HEK293 (cell line): ENCODE measurements around the gene CFAP53.

Source experiments
- GFI1B ChIP-seq: fragments of 450-650 bp; formaldehyde crosslinking; IDR thresholded peaks from 2 replicates; pipeline ENCODE4 v1.5.1; 2016; ENCODE audit warnings: missing biosample characterization, missing genetic modification characterization
- HOXC10 ChIP-seq: sonication (generic); formaldehyde crosslinking; IDR thresholded peaks from 2 replicates; pipeline ENCODE4 v1.8.1; 2023; ENCODE audit warnings: mild to moderate bottlenecking, missing genetic modification reagents
- MZF1 ChIP-seq: fragments of 450-650 bp; formaldehyde crosslinking; IDR thresholded peaks from 2 replicates; pipeline ENCODE4 v1.5.1; 2017; ENCODE audit warnings: missing biosample characterization, missing genetic modification characterization, borderline replicate concordance
- RBAK ChIP-seq: fragments of 450-650 bp; formaldehyde crosslinking; IDR thresholded peaks from 2 replicates; pipeline ENCODE4 v1.5.1; 2016; ENCODE audit warnings: missing biosample characterization, missing genetic modification characterization
- YY1 ChIP-seq: fragments of 450-650 bp; formaldehyde crosslinking; IDR thresholded peaks from 2 replicates; pipeline ENCODE4 v1.5.1; 2018; ENCODE audit warnings: missing biosample characterization, missing genetic modification characterization
- ZBTB1 ChIP-seq: fragments of 450-650 bp; formaldehyde crosslinking; IDR thresholded peaks from 2 replicates; pipeline ENCODE4 v1.5.1; 2016; ENCODE audit warnings: missing biosample characterization, missing genetic modification characterization
- ZBTB17 ChIP-seq: fragments of 450-650 bp; formaldehyde crosslinking; IDR thresholded peaks from 2 replicates; pipeline ENCODE4 v1.5.1; 2016; ENCODE audit warnings: missing biosample characterization, missing genetic modification characterization
- ZBTB6 ChIP-seq: fragments of 450-650 bp; formaldehyde crosslinking; IDR thresholded peaks from 2 replicates; pipeline ENCODE4 v1.5.1; 2017; ENCODE audit warnings: missing biosample characterization, missing genetic modification characterization
- ZBTB8A ChIP-seq: fragments of 450-650 bp; formaldehyde crosslinking; IDR thresholded peaks from 2 replicates; pipeline ENCODE4 v1.5.1; 2016; ENCODE audit warnings: missing biosample characterization, missing genetic modification characterization
- ZFP3 ChIP-seq: fragments of 450-650 bp; formaldehyde crosslinking; IDR thresholded peaks from 2 replicates; pipeline ENCODE4 v1.5.1; 2016; ENCODE audit warnings: low read depth, missing biosample characterization, missing genetic modification characterization
- ZNF121 ChIP-seq: fragments of 450-650 bp; formaldehyde crosslinking; IDR thresholded peaks from 2 replicates; pipeline ENCODE4 v1.5.1; 2016; ENCODE audit warnings: missing biosample characterization, missing genetic modification characterization
- ZNF202 ChIP-seq: fragments of 450-650 bp; formaldehyde crosslinking; IDR thresholded peaks from 2 replicates; pipeline ENCODE4 v1.5.1; 2016; ENCODE audit warnings: missing biosample characterization, missing genetic modification characterization, borderline replicate concordance
- ZNF23 ChIP-seq: fragments of 450-650 bp; formaldehyde crosslinking; IDR thresholded peaks from 2 replicates; pipeline ENCODE4 v1.5.1; 2016; ENCODE audit warnings: missing biosample characterization, missing genetic modification characterization, borderline replicate concordance
- ZNF274 ChIP-seq, 2 experiments: fragments of 200-500 bp in 1 of 2; fragments of 450-650 bp in 1 of 2; sonication (Bioruptor generic) in 1 of 2; formaldehyde crosslinking in 1 of 2; IDR thresholded peaks; 2 replicates each; pipeline versions ENCODE4 v1.5.1 to v1.6.1; 2014 to 2016; ENCODE audit warnings: borderline replicate concordance in 1 of 2, inconsistent platforms in 1 of 2, low read length in 1 of 2, missing biosample characterization in 1 of 2, missing genetic modification characterization in 1 of 2
- ZNF292 ChIP-seq: fragments of 450-650 bp; formaldehyde crosslinking; IDR thresholded peaks from 2 replicates; pipeline ENCODE4 v1.5.1; 2016; ENCODE audit warnings: low read depth, missing biosample characterization, missing genetic modification characterization, borderline replicate concordance
- ZNF311 ChIP-seq: fragments of 450-650 bp; formaldehyde crosslinking; IDR thresholded peaks from 2 replicates; pipeline ENCODE4 v1.5.1; 2017; ENCODE audit warnings: missing biosample characterization, missing genetic modification characterization, borderline replicate concordance
- ZNF341 ChIP-seq: fragments of 450-650 bp; formaldehyde crosslinking; IDR thresholded peaks from 2 replicates; pipeline ENCODE4; 2016; ENCODE audit warnings: low read depth, missing biosample characterization, missing genetic modification characterization
- ZNF426 ChIP-seq: fragments of 450-650 bp; formaldehyde crosslinking; IDR thresholded peaks from 2 replicates; pipeline ENCODE4 v1.5.1; 2017; ENCODE audit warnings: missing biosample characterization, missing genetic modification characterization, mild to moderate bottlenecking, inconsistent platforms, moderate library complexity
- ZNF433 ChIP-seq: fragments of 450-650 bp; formaldehyde crosslinking; IDR thresholded peaks from 2 replicates; pipeline ENCODE4 v1.5.1; 2016; ENCODE audit warnings: missing biosample characterization, missing genetic modification characterization, low read depth
- ZNF488 ChIP-seq: fragments of 450-650 bp; formaldehyde crosslinking; IDR thresholded peaks from 2 replicates; pipeline ENCODE4 v1.5.1; 2016; ENCODE audit warnings: missing biosample characterization, missing genetic modification characterization
- ZNF510 ChIP-seq: fragments of 450-650 bp; formaldehyde crosslinking; IDR thresholded peaks from 2 replicates; pipeline ENCODE4 v1.5.1; 2018; ENCODE audit warnings: mild to moderate bottlenecking, missing genetic modification characterization, missing biosample characterization; ENCODE audit not compliant: insufficient replicate concordance
- ZNF513 ChIP-seq: fragments of 450-650 bp; IDR thresholded peaks from 2 replicates; pipeline ENCODE4 v1.5.1; 2018; ENCODE audit warnings: missing biosample characterization, missing genetic modification characterization
- ZNF555 ChIP-seq: fragments of 450-650 bp; formaldehyde crosslinking; conservative IDR thresholded peaks from 2 replicates; pipeline ENCODE4 v1.5.1; 2017; ENCODE audit warnings: missing biosample characterization, mild to moderate bottlenecking, missing genetic modification characterization, inconsistent platforms
- ZNF561 ChIP-seq: fragments of 450-650 bp; IDR thresholded peaks from 2 replicates; pipeline ENCODE4 v1.5.1; 2018; ENCODE audit warnings: missing biosample characterization, missing genetic modification characterization, borderline replicate concordance
- ZNF660 ChIP-seq: fragments of 450-650 bp; IDR thresholded peaks from 2 replicates; pipeline ENCODE4 v1.5.1; 2018; ENCODE audit warnings: missing biosample characterization, mild to moderate bottlenecking, missing genetic modification characterization
- ZNF747 ChIP-seq: fragments of 450-650 bp; formaldehyde crosslinking; IDR thresholded peaks from 2 replicates; pipeline ENCODE4 v1.5.1; 2016; ENCODE audit warnings: missing biosample characterization, missing genetic modification characterization
- ZSCAN30 ChIP-seq: fragments of 450-650 bp; IDR thresholded peaks from 2 replicates; pipeline ENCODE4 v1.5.1; 2018; ENCODE audit warnings: missing biosample characterization, mild to moderate bottlenecking, missing genetic modification characterization, moderate library complexity
- TF ChIP-seq, protein P1 (sequence below): fragments of 450-650 bp; formaldehyde crosslinking; IDR thresholded peaks from 2 replicates; pipeline ENCODE4 v1.5.1; 2016; ENCODE audit warnings: missing biosample characterization, missing genetic modification characterization
- TF ChIP-seq, protein P2 (sequence below): fragments of 450-650 bp; formaldehyde crosslinking; IDR thresholded peaks from 2 replicates; pipeline ENCODE4 v1.5.1; 2017; ENCODE audit warnings: missing biosample characterization, missing genetic modification characterization
- TF ChIP-seq, protein P3 (sequence below): fragments of 450-650 bp; formaldehyde crosslinking; IDR thresholded peaks from 2 replicates; pipeline ENCODE4 v1.5.1; 2016; ENCODE audit warnings: missing biosample characterization, missing genetic modification characterization

The CFAP53 gene

GRCh38 chr18:50194631-50195532 is 71.4 kb downstream of the CFAP53 start, which contains the start of gene MYO5B (continued):
- TF ChIP-seq MZF1 (tag by site-specific recombination) (no peak), ZBTB17 (tag by site-specific recombination) (no peak), ZNF488 (tag by site-specific recombination) (no peak), ZNF747 (tag by site-specific recombination) (no peak), ZNF555 (tag by site-specific recombination) (no peak), GFI1B (tag by site-specific recombination) (no peak), ZNF433 (tag by site-specific recombination) (no peak), ZNF510 (tag by site-specific recombination) (no peak), ZNF202 (tag by site-specific recombination) (no peak), ZNF660 (tag by site-specific recombination) (0 out of 2 replicates have a peak, but pooled peaks have one; percentile 46), ZNF292 (tag by site-specific recombination) (no peak), ZBTB8A (tag by site-specific recombination) (peak; percentile 26; the same call in 1 of the 2 replicates), HOXC10 (CRISPR knock-in tag) (no peak), ZBTB6 (tag by site-specific recombination) (no peak), YY1 (tag by site-specific recombination) (peak; percentile 58; the same call in 1 of the 2 replicates), ZNF23 (no peak), ZNF311 (no peak), ZNF426 (no peak), ZNF513 (0 out of 2 replicates have a peak, but pooled peaks have one; percentile 31), ZSCAN30 (tag by site-specific recombination) (peak; percentile 77), ZNF341 (no peak), ZNF274 (IDR thresholded peaks at IDR 0.05; ENCODE audit: low read length) (no peak), ZNF274 (tag by site-specific recombination; IDR thresholded peaks at IDR 0.05; ENCODE audit: borderline replicate concordance) (no peak), ZBTB1 (tag by site-specific recombination) (no peak), ZFP3 (tag by site-specific recombination) (no peak), ZNF561 (tag by site-specific recombination) (peak; percentile 63; the same call in 1 of the 2 replicates), ZNF121 (tag by site-specific recombination) (no peak), RBAK (tag by site-specific recombination) (no peak)
- TF ChIP-seq, protein P1, sequence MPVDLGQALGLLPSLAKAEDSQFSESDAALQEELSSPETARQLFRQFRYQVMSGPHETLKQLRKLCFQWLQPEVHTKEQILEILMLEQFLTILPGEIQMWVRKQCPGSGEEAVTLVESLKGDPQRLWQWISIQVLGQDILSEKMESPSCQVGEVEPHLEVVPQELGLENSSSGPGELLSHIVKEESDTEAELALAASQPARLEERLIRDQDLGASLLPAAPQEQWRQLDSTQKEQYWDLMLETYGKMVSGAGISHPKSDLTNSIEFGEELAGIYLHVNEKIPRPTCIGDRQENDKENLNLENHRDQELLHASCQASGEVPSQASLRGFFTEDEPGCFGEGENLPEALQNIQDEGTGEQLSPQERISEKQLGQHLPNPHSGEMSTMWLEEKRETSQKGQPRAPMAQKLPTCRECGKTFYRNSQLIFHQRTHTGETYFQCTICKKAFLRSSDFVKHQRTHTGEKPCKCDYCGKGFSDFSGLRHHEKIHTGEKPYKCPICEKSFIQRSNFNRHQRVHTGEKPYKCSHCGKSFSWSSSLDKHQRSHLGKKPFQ = no peak
- TF ChIP-seq, protein P2, sequence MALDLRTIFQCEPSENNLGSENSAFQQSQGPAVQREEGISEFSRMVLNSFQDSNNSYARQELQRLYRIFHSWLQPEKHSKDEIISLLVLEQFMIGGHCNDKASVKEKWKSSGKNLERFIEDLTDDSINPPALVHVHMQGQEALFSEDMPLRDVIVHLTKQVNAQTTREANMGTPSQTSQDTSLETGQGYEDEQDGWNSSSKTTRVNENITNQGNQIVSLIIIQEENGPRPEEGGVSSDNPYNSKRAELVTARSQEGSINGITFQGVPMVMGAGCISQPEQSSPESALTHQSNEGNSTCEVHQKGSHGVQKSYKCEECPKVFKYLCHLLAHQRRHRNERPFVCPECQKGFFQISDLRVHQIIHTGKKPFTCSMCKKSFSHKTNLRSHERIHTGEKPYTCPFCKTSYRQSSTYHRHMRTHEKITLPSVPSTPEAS = no peak
- TF ChIP-seq, protein P3, sequence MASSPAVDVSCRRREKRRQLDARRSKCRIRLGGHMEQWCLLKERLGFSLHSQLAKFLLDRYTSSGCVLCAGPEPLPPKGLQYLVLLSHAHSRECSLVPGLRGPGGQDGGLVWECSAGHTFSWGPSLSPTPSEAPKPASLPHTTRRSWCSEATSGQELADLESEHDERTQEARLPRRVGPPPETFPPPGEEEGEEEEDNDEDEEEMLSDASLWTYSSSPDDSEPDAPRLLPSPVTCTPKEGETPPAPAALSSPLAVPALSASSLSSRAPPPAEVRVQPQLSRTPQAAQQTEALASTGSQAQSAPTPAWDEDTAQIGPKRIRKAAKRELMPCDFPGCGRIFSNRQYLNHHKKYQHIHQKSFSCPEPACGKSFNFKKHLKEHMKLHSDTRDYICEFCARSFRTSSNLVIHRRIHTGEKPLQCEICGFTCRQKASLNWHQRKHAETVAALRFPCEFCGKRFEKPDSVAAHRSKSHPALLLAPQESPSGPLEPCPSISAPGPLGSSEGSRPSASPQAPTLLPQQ (tag by site-specific recombination) = no peak
